BLaER1 treated with 17β-estradiol and CSF1 and Interleukin-3, amounts not matched to agents 10 nM and 100 nM (cell line): Measurements from ENCODE around the gene TAGLN.

Experiments
- H3K27ac ChIP-seq, 11 experiments: shearing (Covaris generic); formaldehyde crosslinking; 2 replicates each; pipeline ENCODE4 v1.8.1; 2022
- H3K27me3 ChIP-seq, 11 experiments: shearing (Covaris generic); formaldehyde crosslinking; 2 replicates each; pipeline ENCODE4 v1.8.1; 2022
- H3K36me3 ChIP-seq, 11 experiments: shearing (Covaris generic); formaldehyde crosslinking; 2 replicates each; pipeline ENCODE4 v1.8.1; 2022
- H3K4me1 ChIP-seq, 10 experiments: shearing (Covaris generic); formaldehyde crosslinking; 2 replicates each; pipeline ENCODE4 v1.8.1; 2022
- H3K4me2 ChIP-seq, 11 experiments: shearing (Covaris generic); formaldehyde crosslinking; 2 replicates each; pipeline ENCODE4 v1.8.1; 2022
- H3K4me3 ChIP-seq, 10 experiments: shearing (Covaris generic); formaldehyde crosslinking; 2 replicates each; pipeline ENCODE4 v1.8.1; 2022
- H3K9ac ChIP-seq, 11 experiments: shearing (Covaris generic); formaldehyde crosslinking; 2 replicates each; pipeline ENCODE4 v1.8.1; 2022
- H3K9me3 ChIP-seq, 11 experiments: shearing (Covaris generic); formaldehyde crosslinking; replicated peaks in 1 of 11; 2 replicates each; pipeline ENCODE4 v1.8.1; 2022
- H4K20me1 ChIP-seq, 11 experiments: shearing (Covaris generic); formaldehyde crosslinking; 2 replicates each; pipeline ENCODE4 v1.8.1; 2022
- Cebpa-rat ChIP-seq, 11 experiments: shearing (Covaris generic); IDR thresholded peaks; 2 replicates each; pipeline ENCODE4 v1.8.1; 2022

The TAGLN gene

DNA sequence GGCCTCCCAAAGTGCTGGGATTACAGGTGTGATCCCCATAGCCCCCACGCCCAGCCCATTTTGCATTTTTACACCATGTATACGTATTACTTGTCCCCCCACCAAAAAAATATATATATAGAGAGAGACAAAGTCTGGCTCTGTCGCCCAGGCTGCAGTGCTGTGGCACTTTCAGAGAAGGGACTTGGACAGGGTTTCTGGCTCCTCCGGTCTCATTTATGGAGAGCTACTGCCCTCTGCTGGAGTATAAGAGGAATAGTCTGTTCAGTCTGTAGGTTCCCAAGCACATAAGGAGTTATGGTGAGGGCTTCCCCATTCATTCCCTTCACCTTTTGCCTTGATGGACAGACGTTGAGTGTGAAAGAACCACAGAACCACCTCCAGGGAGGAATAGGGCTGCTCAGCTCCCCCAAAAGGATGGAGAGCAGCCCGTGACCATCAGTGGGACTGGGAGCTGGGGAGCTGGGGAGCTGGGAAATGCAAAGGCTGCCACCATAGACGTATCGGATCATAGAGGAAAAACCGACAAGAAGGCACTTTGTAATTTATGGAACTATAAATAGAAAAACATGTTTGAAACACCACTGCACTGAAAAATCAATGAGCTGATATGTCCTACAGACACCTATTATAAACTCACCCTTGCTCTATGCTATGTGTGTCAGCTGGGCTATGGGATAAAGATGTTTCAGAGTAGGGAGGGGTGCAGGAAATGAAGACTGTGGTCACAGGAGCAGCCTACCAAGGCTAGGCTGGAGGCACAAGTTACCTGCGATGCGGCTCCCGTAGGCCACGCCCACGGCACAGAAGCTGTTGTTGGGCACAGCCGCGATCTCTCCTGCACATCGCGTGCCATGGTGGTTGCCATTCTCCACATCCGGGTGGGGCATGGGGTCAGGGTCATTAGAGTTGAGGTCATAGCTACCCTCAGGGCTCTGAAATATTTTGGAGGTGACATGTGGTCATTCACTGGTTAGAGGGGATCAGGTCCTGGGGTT, 27.5 kb downstream of the TAGLN start:
- H3K9ac ChIP-seq, result 0 out of 22 replicates have a peak overlapping the region, but pooled peaks of 1 of the 11 experiments have one; percentile 16
- H3K27ac ChIP-seq, result no peak overlapping the region
- peaks cover 77 to 86% (median 81%) of the 10 kb centered on the region in 11 experiments for H3K36me3 ChIP-seq
- TF ChIP-seq Cebpa-rat (IDR thresholded peaks at IDR 0.05), result no peak
- H3K4me3 ChIP-seq, result no peak overlapping the region
- no peaks in the 10 kb centered on the region for H3K9me3 ChIP-seq
- peaks cover 0 to 61% (median 21%) of the 10 kb centered on the region in 11 experiments; a peak in 18 of 22 replicates for H4K20me1 ChIP-seq
- H3K27me3 ChIP-seq, result no peaks in the 10 kb centered on the region
- H3K4me2 ChIP-seq, result no peak overlapping the region
- H3K4me1 ChIP-seq, result peaks cover 21 to 26% (median 24%) of the 10 kb centered on the region in 10 experiments

DNA sequence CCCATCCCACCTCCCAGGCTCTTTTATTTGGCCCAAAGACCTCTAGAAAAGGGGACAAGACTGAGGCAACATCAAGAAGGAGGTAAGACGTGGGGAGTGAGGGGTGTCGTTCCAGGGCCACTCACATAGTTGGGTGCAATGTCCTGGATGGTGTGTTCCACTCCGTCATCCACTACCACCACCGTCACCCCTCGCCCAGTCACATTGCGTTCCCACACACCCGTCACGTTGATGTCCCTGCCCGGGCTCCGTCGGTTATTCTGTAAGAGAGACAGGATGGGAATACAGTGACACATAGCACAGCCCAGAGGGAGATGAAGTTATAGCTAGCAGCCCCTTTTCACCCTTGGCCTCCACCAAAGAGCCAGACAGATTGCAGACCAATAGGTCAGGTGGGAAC, 28.9 kb downstream of the TAGLN start:
- peaks cover 63 to 72% (median 66%) of the 10 kb centered on the region in 11 experiments for H3K36me3 ChIP-seq
- H3K4me1 ChIP-seq, result peaks cover 23 to 27% (median 25%) of the 10 kb centered on the region in 10 experiments
- TF ChIP-seq Cebpa-rat (IDR thresholded peaks at IDR 0.05), result no peak
- no peak overlapping the region; a peak in 1 of 22 replicates for H3K9ac ChIP-seq
- peaks cover 0 to 54% (median 21%) of the 10 kb centered on the region in 11 experiments; a peak in 18 of 22 replicates for H4K20me1 ChIP-seq
- no peaks in the 10 kb centered on the region for H3K27me3 ChIP-seq
- H3K27ac ChIP-seq, result no peak overlapping the region
- H3K9me3 ChIP-seq, result no peaks in the 10 kb centered on the region
- no peak overlapping the region for H3K4me2 ChIP-seq
- H3K4me3 ChIP-seq, result no peak overlapping the region

DNA sequence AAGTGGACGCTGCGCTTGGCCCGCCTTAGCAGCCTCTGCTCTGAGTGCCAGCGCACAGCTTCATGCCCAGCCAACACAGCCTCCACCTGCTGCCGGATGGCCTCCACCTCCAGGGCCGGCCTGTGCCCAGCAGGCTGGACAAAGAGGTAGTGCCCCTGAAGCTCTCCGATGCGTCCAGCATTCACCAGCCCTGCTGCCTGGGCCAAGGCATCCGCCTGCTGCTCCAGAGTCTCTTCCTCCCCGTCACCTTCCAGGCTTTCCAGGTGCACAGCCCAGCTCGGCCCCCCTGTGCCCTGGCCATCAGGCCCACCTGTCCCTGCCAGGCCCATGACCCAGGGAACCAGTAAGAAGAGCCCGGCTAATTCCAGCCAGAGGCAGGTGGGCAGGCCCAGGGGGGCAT, 30.2 kb downstream of the TAGLN start:
- Histone ChIP-seq H4K20me1 (peaks cover 0 to 51% (median 21%) of the 10 kb centered on the region in 11 experiments; a peak in 18 of 22 replicates), H3K4me1 (peaks cover 35 to 39% (median 37%) of the 10 kb centered on the region in 10 experiments), H3K9ac (peak overlapping the region in 10 of 11 experiments; percentile 25 to 95 (median 90); a peak in 18 of 22 replicates), H3K4me2 (peak overlapping the region; percentile 92 to 100 (median 96)), H3K36me3 (peaks cover 50 to 59% (median 53%) of the 10 kb centered on the region in 11 experiments), H3K4me3 (peak overlapping the region in 3 of 10 experiments; percentile 90 to 98 (median 94); a peak in 1 of 20 replicates), H3K9me3 (no peaks in the 10 kb centered on the region), H3K27me3 (no peaks in the 10 kb centered on the region), H3K27ac (peak overlapping the region in 9 of 11 experiments; percentile 29 to 95 (median 88); a peak in 12 of 22 replicates)
- TF ChIP-seq Cebpa-rat (IDR thresholded peaks at IDR 0.05), result no peak

GRCh38 chr11:117229931-117230285, 30.7 kb downstream of the TAGLN start:
- H3K9ac ChIP-seq, result peak overlapping the region; percentile 84 to 95 (median 90); a peak in 20 of 22 replicates
- H3K9me3 ChIP-seq, result no peaks in the 10 kb centered on the region
- H3K4me1 ChIP-seq, result peaks cover 35 to 40% (median 38%) of the 10 kb centered on the region in 10 experiments
- peak overlapping the region; percentile 92 to 100 (median 96) for H3K4me2 ChIP-seq
- H3K36me3 ChIP-seq, result peaks cover 45 to 54% (median 48%) of the 10 kb centered on the region in 11 experiments
- peak overlapping the region in 9 of 10 experiments; percentile 79 to 99 (median 93); a peak in 14 of 20 replicates for H3K4me3 ChIP-seq
- H3K27ac ChIP-seq, result peak overlapping the region in 10 of 11 experiments; percentile 86 to 95 (median 90); a peak in 19 of 22 replicates
- no peaks in the 10 kb centered on the region for H3K27me3 ChIP-seq
- no peak for TF ChIP-seq Cebpa-rat (IDR thresholded peaks at IDR 0.05)
- H4K20me1 ChIP-seq, result peaks cover 0 to 51% (median 21%) of the 10 kb centered on the region in 11 experiments; a peak in 18 of 22 replicates

DNA sequence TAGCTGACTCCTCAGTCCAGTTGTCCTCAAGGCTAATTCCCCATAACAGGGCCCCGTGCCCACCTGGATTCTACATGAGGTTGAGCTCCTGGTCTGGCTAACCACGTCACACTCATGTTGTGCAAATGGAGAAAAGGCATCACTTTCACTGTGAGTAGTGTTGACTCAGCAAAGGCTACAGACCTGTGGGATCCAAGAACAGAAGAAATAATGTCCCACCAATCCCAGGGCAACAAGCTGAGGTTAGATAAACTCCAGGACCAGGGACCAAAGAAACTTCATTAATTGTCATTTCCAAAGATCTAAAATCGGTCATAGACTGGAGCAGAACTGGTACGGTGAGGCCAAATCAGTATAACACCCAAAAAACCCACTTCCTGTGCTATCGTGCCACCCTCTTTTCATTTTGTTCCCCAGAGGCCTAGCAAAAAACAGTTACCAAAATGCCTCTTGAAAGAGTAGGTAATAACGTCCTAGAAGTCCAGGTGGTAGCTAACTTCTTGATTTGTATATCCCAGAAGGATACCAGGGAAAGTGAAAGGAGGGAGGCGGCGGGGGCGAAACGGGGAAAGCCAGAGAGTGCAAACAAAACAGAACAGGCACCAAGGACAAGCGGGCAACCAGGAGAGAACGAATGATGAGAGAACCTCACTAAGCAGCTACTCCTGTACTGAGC, 31.3 kb downstream of the TAGLN start:
- H3K27me3 ChIP-seq, result no peaks in the 10 kb centered on the region
- H4K20me1 ChIP-seq, result peaks cover 0 to 51% (median 21%) of the 10 kb centered on the region in 11 experiments; a peak in 18 of 22 replicates
- H3K36me3 ChIP-seq, result peaks cover 41 to 49% (median 44%) of the 10 kb centered on the region in 11 experiments
- no peaks in the 10 kb centered on the region for H3K9me3 ChIP-seq
- H3K4me3 ChIP-seq, result peak overlapping the region; percentile 79 to 99 (median 92)
- H3K4me1 ChIP-seq, result peaks cover 35 to 40% (median 38%) of the 10 kb centered on the region in 10 experiments
- peak overlapping the region; percentile 29 to 95 (median 89); a peak in 21 of 22 replicates for H3K27ac ChIP-seq
- TF ChIP-seq Cebpa-rat (IDR thresholded peaks at IDR 0.05), result no peak
- H3K4me2 ChIP-seq, result peak overlapping the region; percentile 92 to 100 (median 96)
- peak overlapping the region; percentile 84 to 95 (median 90) for H3K9ac ChIP-seq

- H3K9me3 ChIP-seq, result no peaks in the 10 kb centered on the region
- no peaks in the 10 kb centered on the region for H3K27me3 ChIP-seq
- peak overlapping the region; percentile 84 to 95 (median 90) for H3K9ac ChIP-seq
- peaks cover 33 to 46% (median 39%) of the 10 kb centered on the region in 11 experiments for H3K36me3 ChIP-seq
- TF ChIP-seq Cebpa-rat (IDR thresholded peaks at IDR 0.05), result no peak
- peak overlapping the region; percentile 79 to 99 (median 92) for H3K4me3 ChIP-seq
- H3K27ac ChIP-seq, result peak overlapping the region; percentile 75 to 95 (median 89)
- peaks cover 35 to 40% (median 38%) of the 10 kb centered on the region in 10 experiments for H3K4me1 ChIP-seq
- peak overlapping the region; percentile 92 to 100 (median 96) for H3K4me2 ChIP-seq
- peaks cover 0 to 51% (median 21%) of the 10 kb centered on the region in 11 experiments; a peak in 18 of 22 replicates for H4K20me1 ChIP-seq
Observed at GRCh38 chr11:117230999-117231841, 32.0 kb downstream of the TAGLN start.

DNA sequence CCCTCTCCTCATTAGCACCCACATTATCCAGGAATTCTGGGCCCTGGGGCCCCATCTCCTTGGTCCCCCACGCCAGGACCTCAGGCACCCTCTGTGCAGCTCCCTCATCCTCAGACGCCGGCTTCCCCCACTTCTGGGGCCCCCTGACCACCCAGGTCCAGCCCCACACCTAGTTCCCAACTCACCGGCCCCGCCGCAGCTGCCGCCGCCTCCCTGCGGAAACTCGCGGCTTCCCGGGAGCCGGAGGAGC, 32.6 kb downstream of the TAGLN start, which contains the start of gene PCSK7:
Gene PCSK7, minus strand, starts transcription at position 232 of the 250 bp plus-strand sequence. CDS start 2,229 bp downstream, outside the sequence.
- H3K9ac ChIP-seq, result peak within 1 kb of the TSS; percentile 84 to 95 (median 90)
- no peaks in the 10 kb centered on the region for H3K27me3 ChIP-seq
- H3K4me1 ChIP-seq, result peaks cover 35 to 40% (median 38%) of the 10 kb centered on the region in 10 experiments
- peak within 1 kb of the TSS; percentile 79 to 99 (median 92) for H3K4me3 ChIP-seq
- H3K27ac ChIP-seq, result peak within 1 kb of the TSS; percentile 75 to 95 (median 89)
- H4K20me1 ChIP-seq, result peaks cover 0 to 49% (median 21%) of the 10 kb centered on the region in 11 experiments; a peak in 18 of 22 replicates
- H3K36me3 ChIP-seq, result peaks cover 31 to 47% (median 42%) of the 10 kb centered on the region in 11 experiments
- TF ChIP-seq Cebpa-rat (IDR thresholded peaks at IDR 0.05), result no peak
- peak within 1 kb of the TSS; percentile 95 to 100 (median 99) for H3K4me2 ChIP-seq
- H3K9me3 ChIP-seq, result no peaks in the 10 kb centered on the region
